SK-N-SH (cell line): Measurements from ENCODE around the gene RNASE8. TPM values are rescaled to one million over a fixed set of nuclear protein-coding genes. Genes with fewer than 3 reads are reported as not detected.

Experiments
- CTCF ChIA-PET: fragments of 300-600, 350-600 bp; formaldehyde crosslinking; extraction: SDS; loops from one replicate; lab custom pipeline; 2021; lab: Yijun Ruan, JAX
- POLR2A ChIA-PET: fragments of 350-600 bp; sonication (Branson Sonifier 250); formaldehyde crosslinking; extraction: SDS; loops from one replicate; lab custom pipeline; 2020; ENCODE audit warnings: antibody characterized with exemption, inconsistent platforms; lab: Yijun Ruan, JAX
- DNase-seq: peaks from one replicate; pipeline ENCODE4 v3.0.0; 2012
- H2AFZ ChIP-seq: fragments of 200-600 bp; sonication (generic); 2 replicates; pipeline ENCODE4 v1.8.1; 2016; ENCODE audit warnings: antibody characterized with exemption, mild to moderate bottlenecking, low read depth
- H3F3A ChIP-seq: fragments of 200-600 bp; sonication (generic); replicated peaks from 2 replicates; pipeline ENCODE3; 2016; ENCODE audit warnings: antibody characterized with exemption, mild to moderate bottlenecking; ENCODE audit not compliant: insufficient read depth
- H3K27ac ChIP-seq, 2 experiments: fragments of 200-500 bp in 1 of 2; fragments of 200-600 bp in 1 of 2; sonication (Bioruptor generic) in 1 of 2; sonication (generic), shearing (Covaris generic) in 1 of 2; 2 replicates each; pipeline versions ENCODE4 v1.5.1 to v1.6.1; 2014 to 2016; ENCODE audit warnings: low read depth in 2 of 2, inconsistent platforms in 1 of 2, low read length in 1 of 2, mild to moderate bottlenecking in 1 of 2, mixed read lengths in 1 of 2
- H3K27me3 ChIP-seq: fragments of 200-600 bp; sonication (generic), shearing (Covaris generic); 2 replicates; pipeline ENCODE4 v1.6.1; 2016; ENCODE audit warnings: mixed run types; ENCODE audit not compliant: insufficient read depth
- H3K36me3 ChIP-seq, 2 experiments: fragments of 200-500 bp in 1 of 2; fragments of 200-600 bp in 1 of 2; sonication (Bioruptor generic) in 1 of 2; sonication (generic) in 1 of 2; replicated peaks in 1 of 2; 2 replicates each; pipeline versions ENCODE3 to v1.5.1; 2014 to 2016; ENCODE audit warnings: low read length in 1 of 2, mild to moderate bottlenecking in 1 of 2; ENCODE audit not compliant: insufficient read depth in 2 of 2, control insufficient read depth in 1 of 2
- H3K4me1 ChIP-seq, 2 experiments: fragments of 200-500 bp in 1 of 2; fragments of 200-600 bp in 1 of 2; sonication (Bioruptor generic) in 1 of 2; sonication (generic), shearing (Covaris generic) in 1 of 2; 2 replicates each; pipeline versions ENCODE4 v1.5.1 to v1.6.1; 2014 to 2016; ENCODE audit warnings: low read depth in 1 of 2, low read length in 1 of 2, mixed run types in 1 of 2; ENCODE audit not compliant: insufficient read depth in 2 of 2, control insufficient read depth in 1 of 2
- H3K4me2 ChIP-seq: fragments of 200-600 bp; sonication (generic), shearing (Covaris generic); 2 replicates; pipeline ENCODE4 v1.6.1; 2017; ENCODE audit warnings: mixed run types
- H3K4me3 ChIP-seq, 2 experiments: fragments of 200-500 bp in 1 of 2; fragments of 200-600 bp in 1 of 2; sonication (Bioruptor generic) in 1 of 2; sonication (generic), shearing (Covaris generic) in 1 of 2; 2 replicates each; pipeline versions ENCODE4 v1.5.1 to v1.8.1; 2014 to 2016; ENCODE audit warnings: low read depth in 2 of 2, inconsistent platforms in 1 of 2, low read length in 1 of 2, mild to moderate bottlenecking in 1 of 2, mixed read lengths in 1 of 2, moderate library complexity in 1 of 2
- H3K79me2 ChIP-seq: fragments of 200-600 bp; sonication (generic); 2 replicates; pipeline ENCODE4 v1.8.1; 2017; ENCODE audit warnings: mild to moderate bottlenecking; ENCODE audit not compliant: insufficient read depth
- H3K9ac ChIP-seq: fragments of 200-600 bp; sonication (generic); 2 replicates; pipeline ENCODE4 v1.6.1; 2017; ENCODE audit warnings: mixed run types
- H3K9me2 ChIP-seq: fragments of 200-600 bp; sonication (generic); 2 replicates; pipeline ENCODE4 v1.6.1; 2017; ENCODE audit warnings: mixed run types
- H3K9me3 ChIP-seq: fragments of 200-600 bp; sonication (generic); 2 replicates; pipeline ENCODE4 v1.6.1; 2017; ENCODE audit warnings: mixed run types, mild to moderate bottlenecking, moderate library complexity
- H4K20me1 ChIP-seq: fragments of 200-600 bp; sonication (generic); 2 replicates; pipeline ENCODE4 v1.6.1; 2017; ENCODE audit warnings: mild to moderate bottlenecking, mixed run types; ENCODE audit not compliant: insufficient read depth
- CTCF ChIP-seq: fragments of 200-600 bp; sonication (generic); IDR thresholded peaks from 2 replicates; pipeline ENCODE4 v1.6.1; 2017; ENCODE audit warnings: antibody characterized with exemption, mild to moderate bottlenecking, moderate library complexity
- FOSL2 ChIP-seq: IDR thresholded peaks from 2 replicates; pipeline ENCODE4 v1.4.0; 2012; ENCODE audit warnings: low read depth, mild to moderate bottlenecking, moderate library complexity, borderline replicate concordance
- FOXM1 ChIP-seq: IDR thresholded peaks from 2 replicates; pipeline ENCODE4 v1.4.0; 2012; ENCODE audit warnings: low read depth, mild to moderate bottlenecking
- GATA2 ChIP-seq: sonication (generic); formaldehyde crosslinking; IDR thresholded peaks from 2 replicates; pipeline ENCODE4 v1.5.0; 2020; ENCODE audit warnings: mild to moderate bottlenecking, missing genetic modification reagents
- IRF3 ChIP-seq: fragments of 150-350 bp; IDR thresholded peaks from 2 replicates; pipeline ENCODE4 v1.6.1; 2016; ENCODE audit warnings: mild to moderate bottlenecking, low read depth, low read length
- JUND ChIP-seq: IDR thresholded peaks from 2 replicates; pipeline ENCODE4 v1.4.0; 2012
- MAX ChIP-seq: IDR thresholded peaks from 2 replicates; pipeline ENCODE4 v1.4.0; 2012; ENCODE audit warnings: low read depth
- MEF2A ChIP-seq: IDR thresholded peaks from 2 replicates; pipeline ENCODE4 v1.4.0; 2012; ENCODE audit warnings: low read depth, borderline replicate concordance
- NFIC ChIP-seq: IDR thresholded peaks from 2 replicates; pipeline ENCODE4 v1.4.0; 2012; ENCODE audit warnings: borderline replicate concordance
- NRF1 ChIP-seq: IDR thresholded peaks from 2 replicates; pipeline ENCODE4 v1.6.1; 2012; ENCODE audit warnings: low read depth, mild to moderate bottlenecking, low read length
- PBX3 ChIP-seq: IDR thresholded peaks from 2 replicates; pipeline ENCODE4; 2012
- POLR2AphosphoS5 ChIP-seq: IDR thresholded peaks from 2 replicates; pipeline ENCODE4 v1.6.1; 2012; ENCODE audit warnings: low read depth, low read length
- RAD21 ChIP-seq: IDR thresholded peaks from 2 replicates; pipeline ENCODE4 v1.6.1; 2012; ENCODE audit warnings: mild to moderate bottlenecking, low read length
- RXRA ChIP-seq: IDR thresholded peaks from 2 replicates; pipeline ENCODE4 v1.4.0; 2012; ENCODE audit warnings: low read depth, mild to moderate bottlenecking, borderline replicate concordance
- SIN3A ChIP-seq: IDR thresholded peaks from 2 replicates; pipeline ENCODE4 v1.6.1; 2012; ENCODE audit warnings: low read depth, mild to moderate bottlenecking, low read length, moderate library complexity, borderline replicate concordance
- TCF12 ChIP-seq: IDR thresholded peaks from 2 replicates; pipeline ENCODE4 v1.4.0; 2012
- TEAD4 ChIP-seq: IDR thresholded peaks from 2 replicates; pipeline ENCODE4 v1.4.0; 2012; ENCODE audit warnings: mild to moderate bottlenecking, borderline replicate concordance; ENCODE audit not compliant: insufficient read depth
- USF1 ChIP-seq: IDR thresholded peaks from 2 replicates; pipeline ENCODE4 v1.4.0; 2012; ENCODE audit warnings: low read depth, borderline replicate concordance
- USF2 ChIP-seq: fragments of 150-350 bp; IDR thresholded peaks from 2 replicates; pipeline ENCODE4 v1.6.1; 2017; ENCODE audit warnings: antibody characterized with exemption, low read length, low read depth, borderline replicate concordance
- ZBTB33 ChIP-seq: IDR thresholded peaks from 2 replicates; pipeline ENCODE4 v1.4.0; 2012; ENCODE audit warnings: low read depth, borderline replicate concordance
- WGBS: methylation state at CpG from one replicate; pipeline ENCODE4 v1.1.6; 2017; ENCODE audit warnings: low lambda C conversion rate; 5-methylcytosine and 5-hydroxymethylcytosine counted together
- polyA plus RNA-seq, 3 experiments: library from polyadenylated mRNA; depleted of rRNA; stranded (reverse); fragments of >200 nt; gene quantifications; 2 replicates each; pipeline ENCODE4 v1.2.3, GENCODE V29; 2012

Gene RNASE8
- polyA plus RNA-seq, 1 of the 3 experiments (the other 2 are of a cell fraction): not detected

GRCh38 chr14:21036751-21037150 is 20.9 kb upstream of the RNASE8 start (continued):
- no peak for TF ChIP-seq IRF3
- no peak for TF ChIP-seq FOXM1
- no peak for TF ChIP-seq TEAD4
- TF ChIP-seq TCF12: no peak
- TF ChIP-seq RXRA: no peak

- no peak for TF ChIP-seq PBX3
- no peak for TF ChIP-seq NRF1
- TF ChIP-seq FOSL2: no peak
- no peak for TF ChIP-seq GATA2
- no peak for TF ChIP-seq USF1
- no peak for TF ChIP-seq MAX
- TF ChIP-seq NFIC: no peak
- no peak for TF ChIP-seq RXRA
- no peak for TF ChIP-seq RAD21
- TF ChIP-seq JUND: no peak
- TF ChIP-seq SIN3A: no peak
- TF ChIP-seq MEF2A: no peak
- TF ChIP-seq ZBTB33: no peak
- TF ChIP-seq FOXM1: no peak
- TF ChIP-seq TEAD4: no peak
- TF ChIP-seq CTCF: no peak
- no peak for TF ChIP-seq USF2
- no peak for TF ChIP-seq POLR2AphosphoS5
- no peaks in the 10 kb centered on the region for H3K36me3 ChIP-seq
- 53% methylated on average over 3 of the region's 3 CpGs for WGBS
- no peaks in the 10 kb centered on the region for H4K20me1 ChIP-seq
- no peaks in the 10 kb centered on the region for H3K79me2 ChIP-seq
- ChIA-PET CTCF (interaction anchor here (0.8 to 7.5 kb wide), 2 partner anchors 23 to 61 kb away, joined by 3 to 73 read pairs; partner anchors contain the start of gene ZNF219), POLR2A (no interaction called here)
- peaks cover 0 to 11% of the 10 kb centered on the region in 2 experiments; a peak in 2 of 4 replicates for H3K4me1 ChIP-seq
- DNase-seq: no peak
- no peak overlapping the region for H3K4me3 ChIP-seq
- no peak overlapping the region for H2AFZ ChIP-seq
- no peaks in the 10 kb centered on the region for H3K9me2 ChIP-seq
- H3K27me3 ChIP-seq: peaks cover 16% of the 10 kb centered on the region; the same call in 1 of the 2 replicates
- H3K27ac ChIP-seq: no peak overlapping the region
- no peak overlapping the region for H3K9ac ChIP-seq
- no peaks in the 10 kb centered on the region for H3K9me3 ChIP-seq
- H3F3A ChIP-seq: no peaks in the 10 kb centered on the region
- no peak overlapping the region for H3K4me2 ChIP-seq
These were observed 20.5 kb upstream of the RNASE8 start for GRCh38 chr14:21037156-21037555.
